Stimulated activated CD8-positive, alpha-beta memory T cell treated with anti-CD3 and anti-CD28 coated beads, Interleukin-4, amount 100 ng/mL, for 4 hours (primary cell): Measurements from ENCODE around the gene SMNDC1.
"Not testable (repeated sequence)": the region's sequence is repeated elsewhere in the genome, so short reads cannot be mapped to it uniquely, and the experiment has no call there.

Experiments
- DNase-seq, 2 donors: peaks; one replicate each; pipeline ENCODE4 v3.0.0-alpha.2; 2020; ENCODE audit warnings: low read depth in 2 of 2, low spot score in 1 of 2

SMNDC1 gene

GRCh38 chr10:110254467-110254866 is 50.3 kb downstream of the SMNDC1 start:
- no peak for DNase-seq

GRCh38 chr10:110252151-110252550 is 52.6 kb downstream of the SMNDC1 start:
- no peak for DNase-seq

GRCh38 chr10:110251392-110251791 is 53.3 kb downstream of the SMNDC1 start:
- not testable (repeated sequence) for DNase-seq

- DNase-seq: not testable (repeated sequence)
These were observed 55.2 kb downstream of the SMNDC1 start for GRCh38 chr10:110249489-110249888.

DNA sequence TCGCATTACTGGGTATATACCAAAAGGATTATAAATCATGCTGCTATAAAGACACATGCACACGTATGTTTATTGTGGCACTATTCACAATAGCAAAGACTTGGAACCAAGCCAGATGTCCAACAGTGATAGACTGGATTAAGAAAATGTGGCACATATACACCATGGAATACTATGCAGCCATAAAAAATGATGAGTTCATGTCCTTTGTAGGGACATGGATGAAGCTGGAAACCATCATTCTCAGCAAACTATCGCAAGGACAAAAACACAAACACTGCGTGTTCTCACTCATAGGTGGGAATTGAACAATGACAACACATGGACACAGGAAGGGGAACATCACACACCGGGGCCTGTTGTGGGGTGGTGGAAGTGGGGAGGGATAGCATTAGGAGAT is 56.9 kb downstream of the SMNDC1 start:
- DNase-seq: not testable (repeated sequence)

DNA sequence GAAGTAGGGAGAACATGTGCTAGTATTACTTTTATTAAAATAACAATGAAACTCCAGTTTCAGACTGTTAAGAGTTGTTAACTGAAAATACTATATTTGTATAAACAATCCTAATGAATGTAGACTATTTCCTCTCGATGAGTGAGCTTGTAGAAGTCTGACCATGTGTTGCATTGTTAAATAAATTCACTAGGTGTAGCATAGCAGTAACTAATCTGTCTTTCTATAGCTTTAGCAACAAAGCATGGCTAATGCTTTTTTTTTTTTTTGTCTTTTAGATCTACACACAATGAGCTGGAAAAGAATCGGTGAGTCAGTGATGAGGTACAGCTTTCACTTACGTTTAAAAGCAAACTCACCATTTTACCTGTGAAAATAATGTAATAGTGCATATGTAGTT is 60.2 kb downstream of the SMNDC1 start:
- DNase-seq: no peak

GRCh38 chr10:110242511-110242910 is 62.2 kb downstream of the SMNDC1 start:
- no peak for DNase-seq

DNA sequence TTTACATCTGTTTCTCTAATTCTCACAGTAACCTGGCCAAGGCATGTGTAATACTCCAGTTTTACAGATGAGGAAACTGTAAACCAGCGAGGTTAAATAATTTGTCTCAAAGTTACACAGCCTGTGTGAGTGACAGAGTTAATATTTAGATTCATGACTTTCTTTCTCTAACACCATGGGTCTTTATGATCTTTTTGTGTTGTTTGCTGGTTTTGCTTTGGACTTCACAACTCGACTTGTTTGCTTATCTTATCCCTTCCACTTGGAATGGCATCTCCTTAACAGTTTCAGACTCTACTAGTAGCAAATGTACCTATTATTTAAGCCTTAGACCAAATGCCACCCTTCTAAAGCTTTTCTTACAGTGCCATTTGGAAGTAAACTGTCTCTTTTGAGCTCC is 62.9 kb downstream of the SMNDC1 start:
- no peak for DNase-seq

DNA sequence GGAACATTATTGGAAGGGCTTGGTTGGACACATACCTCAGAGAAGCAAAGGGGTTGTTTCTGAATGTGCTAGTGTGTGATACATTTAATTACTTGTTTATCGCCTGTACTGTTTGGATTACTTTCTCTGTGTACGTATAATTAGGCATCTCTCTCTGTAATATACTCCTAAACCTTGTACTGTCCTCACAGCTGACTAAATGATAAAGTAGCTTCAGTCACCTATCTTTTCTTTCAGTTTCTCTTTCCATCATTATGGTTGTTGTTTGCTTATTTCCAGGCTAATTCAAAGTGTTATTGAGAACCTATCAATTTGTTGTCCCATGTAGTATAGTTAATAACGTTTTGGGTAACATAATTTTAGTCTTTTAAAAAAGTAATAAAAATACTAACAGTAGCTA is 63.3 kb downstream of the SMNDC1 start:
- no peak for DNase-seq
